GM18873 (cell line): ENCODE results near the gene ATP11C.
A peak's percentile ranks its signal among the peaks of the same experiment; 100 is the strongest.
"Not testable (repeated sequence)": the region's sequence is repeated elsewhere in the genome, so short reads cannot be mapped to it uniquely, and the experiment has no call there.

Experiments
- ATAC-seq: cut with Tn5 transposase; IDR thresholded peaks from one replicate; pipeline ENCODE4 v1.9.1; 2021; ENCODE audit warnings: mild to moderate bottlenecking, moderate library complexity, moderate number of reproducible peaks; ENCODE audit not compliant: unreplicated experiment, low FRiP score

ATP11C gene

GRCh38 chrX:139738581-139738980 is 194.3 kb downstream of the ATP11C start:
- ATAC-seq, result no peak

- ATAC-seq, result no peak
Measured at GRCh38 chrX:139736151-139736550, 196.7 kb downstream of the ATP11C start.

- ATAC-seq, result no peak
Measured at GRCh38 chrX:139734996-139735395, 197.9 kb downstream of the ATP11C start.

GRCh38 chrX:139725720-139726119 is 207.1 kb downstream of the ATP11C start:
- peak; percentile 89 for ATAC-seq

GRCh38 chrX:139724626-139725025 is 208.2 kb downstream of the ATP11C start:
- no peak for ATAC-seq

- ATAC-seq, result no peak
Measured at GRCh38 chrX:139720979-139721378, 211.9 kb downstream of the ATP11C start.

GRCh38 chrX:139720136-139720535 is 212.7 kb downstream of the ATP11C start:
- no peak for ATAC-seq

GRCh38 chrX:139708067-139708466 is 224.8 kb downstream of the ATP11C start, which contains the start of gene MCF2:
Gene MCF2, minus strand, starts transcription at chrX:139708167. Its CDS starts 56,423 bp downstream, at chrX:139651744.
- ATAC-seq, result no peak

GRCh38 chrX:139702658-139703057 is 230.2 kb downstream of the ATP11C start:
- ATAC-seq, result no peak

- no peak for ATAC-seq
Measured at GRCh38 chrX:139692908-139693307, 239.9 kb downstream of the ATP11C start.

- ATAC-seq, result no peak
Measured at GRCh38 chrX:139692506-139692849, 240.4 kb downstream of the ATP11C start.

- ATAC-seq, result no peak
Measured at GRCh38 chrX:139691843-139692505, 240.9 kb downstream of the ATP11C start.

- ATAC-seq, result no peak
Measured at GRCh38 chrX:139691493-139691842, 241.4 kb downstream of the ATP11C start.

- not testable (repeated sequence) for ATAC-seq
Measured at GRCh38 chrX:139685175-139685574, 247.7 kb downstream of the ATP11C start.

- no peak for ATAC-seq
Measured at GRCh38 chrX:139680356-139680755, 252.5 kb downstream of the ATP11C start.
